WERI-Rb-1 (cell line): ENCODE measurements around the gene ZBTB21.
"Not testable (repeated sequence)": the region's sequence is repeated elsewhere in the genome, so short reads cannot be mapped to it uniquely, and the experiment has no call there.

Experiments
- DNase-seq: peaks from one replicate; pipeline ENCODE4 v3.0.0-alpha.2; 2020
- H3K27ac ChIP-seq: fragments of 250-450 bp; sonication (Bioruptor Pico); 2 replicates; pipeline ENCODE4 v1.5.1; 2020; ENCODE audit warnings: mild to moderate bottlenecking, moderate library complexity
- H3K27me3 ChIP-seq: fragments of 250-450 bp; sonication (Bioruptor Pico); 2 replicates; pipeline ENCODE4 v1.5.1; 2021; ENCODE audit warnings: mild to moderate bottlenecking, low read depth, moderate library complexity; ENCODE audit not compliant: insufficient read depth, severe bottlenecking
- H3K36me3 ChIP-seq: fragments of 250-450 bp; sonication (Bioruptor Pico); 2 replicates; pipeline ENCODE4 v1.5.1; 2020; ENCODE audit warnings: mild to moderate bottlenecking, moderate library complexity
- H3K4me3 ChIP-seq: 2 replicates; pipeline ENCODE4 v1.5.1; 2011; ENCODE audit warnings: low read depth, mild to moderate bottlenecking, control low read depth, low read length
- H3K9me3 ChIP-seq: fragments of 250-450 bp; sonication (Bioruptor Pico); 2 replicates; pipeline ENCODE4 v1.5.1; 2021; ENCODE audit warnings: mild to moderate bottlenecking, moderate library complexity; ENCODE audit not compliant: severe bottlenecking
- TF ChIP-seq, protein P1 (sequence below): IDR thresholded peaks from 2 replicates; pipeline ENCODE4 v1.5.1; 2011; ENCODE audit warnings: low read depth, mild to moderate bottlenecking, control low read depth, inconsistent platforms, low read length

ZBTB21 gene

GRCh38 chr21:41960386-41960785 lies 49.8 kb downstream of the ZBTB21 start:
- no peak overlapping the region for H3K27ac ChIP-seq
- no peaks in the 10 kb centered on the region for H3K9me3 ChIP-seq
- H3K27me3 ChIP-seq = no peaks in the 10 kb centered on the region
- TF ChIP-seq, protein P1, sequence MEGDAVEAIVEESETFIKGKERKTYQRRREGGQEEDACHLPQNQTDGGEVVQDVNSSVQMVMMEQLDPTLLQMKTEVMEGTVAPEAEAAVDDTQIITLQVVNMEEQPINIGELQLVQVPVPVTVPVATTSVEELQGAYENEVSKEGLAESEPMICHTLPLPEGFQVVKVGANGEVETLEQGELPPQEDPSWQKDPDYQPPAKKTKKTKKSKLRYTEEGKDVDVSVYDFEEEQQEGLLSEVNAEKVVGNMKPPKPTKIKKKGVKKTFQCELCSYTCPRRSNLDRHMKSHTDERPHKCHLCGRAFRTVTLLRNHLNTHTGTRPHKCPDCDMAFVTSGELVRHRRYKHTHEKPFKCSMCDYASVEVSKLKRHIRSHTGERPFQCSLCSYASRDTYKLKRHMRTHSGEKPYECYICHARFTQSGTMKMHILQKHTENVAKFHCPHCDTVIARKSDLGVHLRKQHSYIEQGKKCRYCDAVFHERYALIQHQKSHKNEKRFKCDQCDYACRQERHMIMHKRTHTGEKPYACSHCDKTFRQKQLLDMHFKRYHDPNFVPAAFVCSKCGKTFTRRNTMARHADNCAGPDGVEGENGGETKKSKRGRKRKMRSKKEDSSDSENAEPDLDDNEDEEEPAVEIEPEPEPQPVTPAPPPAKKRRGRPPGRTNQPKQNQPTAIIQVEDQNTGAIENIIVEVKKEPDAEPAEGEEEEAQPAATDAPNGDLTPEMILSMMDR = no peak
- DNase-seq = no peak
- no peaks in the 10 kb centered on the region for H3K36me3 ChIP-seq
- H3K4me3 ChIP-seq = no peak overlapping the region

GRCh38 chr21:41959697-41960096 lies 50.5 kb downstream of the ZBTB21 start:
- H3K9me3 ChIP-seq, H3K27me3 ChIP-seq, H3K27ac ChIP-seq: not testable (repeated sequence)

GRCh38 chr21:41958886-41959563 lies 51.1 kb downstream of the ZBTB21 start:
- no peaks in the 10 kb centered on the region for H3K27me3 ChIP-seq
- no peak overlapping the region for H3K4me3 ChIP-seq
- DNase-seq = no peak
- TF ChIP-seq, protein P1 = no peak
- no peaks in the 10 kb centered on the region for H3K36me3 ChIP-seq
- no peak overlapping the region for H3K27ac ChIP-seq
- no peaks in the 10 kb centered on the region for H3K9me3 ChIP-seq

More at GRCh38 chr21:41959697-41960096, 50.5 kb downstream of the ZBTB21 start:
- H3K4me3 ChIP-seq, DNase-seq, H3K36me3 ChIP-seq: not testable (repeated sequence)

- Histone ChIP-seq H3K27me3 (no peaks in the 10 kb centered on the region), H3K36me3 (no peaks in the 10 kb centered on the region), H3K9me3 (no peaks in the 10 kb centered on the region), H3K27ac (no peak overlapping the region), H3K4me3 (no peak overlapping the region)
- DNase-seq = peak; percentile 30
- TF ChIP-seq, protein P1 = 0 out of 2 replicates have a peak, but pooled peaks have one; percentile 8
These were observed 52.0 kb downstream of the ZBTB21 start for GRCh38 chr21:41957991-41958766.

GRCh38 chr21:41956926-41957729 lies 53.0 kb downstream of the ZBTB21 start:
- H3K36me3 ChIP-seq = peaks cover 5% of the 10 kb centered on the region
- TF ChIP-seq, protein P1 = no peak
- no peak overlapping the region; the same call in 1 of the 2 replicates for H3K27ac ChIP-seq
- no peaks in the 10 kb centered on the region for H3K9me3 ChIP-seq
- no peaks in the 10 kb centered on the region for H3K27me3 ChIP-seq
- DNase-seq = peak; percentile 61
- no peak overlapping the region for H3K4me3 ChIP-seq

DNA sequence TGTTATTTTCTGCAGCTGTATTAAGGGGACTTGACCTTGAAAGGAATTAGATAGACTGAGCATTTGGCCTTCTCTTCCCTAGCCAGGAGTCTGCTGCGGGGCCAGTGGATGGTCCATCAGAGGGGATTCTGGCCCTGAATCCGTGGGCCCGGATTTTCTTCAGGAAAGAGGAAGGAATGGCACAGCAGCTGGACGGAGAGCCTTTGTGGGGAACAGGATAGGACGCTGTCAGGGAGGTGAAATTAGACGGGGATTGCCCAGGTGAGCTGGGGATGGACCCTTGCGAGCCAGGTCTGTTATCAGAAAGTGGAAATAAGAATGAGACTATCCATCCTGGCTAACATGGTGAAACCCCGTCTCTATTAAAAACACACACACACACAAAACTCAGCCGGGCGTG lies 54.6 kb downstream of the ZBTB21 start:
- DNase-seq = peak; percentile 17
- Histone ChIP-seq H3K9me3 (no peaks in the 10 kb centered on the region), H3K27ac (0 out of 2 replicates have a peak overlapping the region, but pooled peaks have one; percentile 4), H3K36me3 (peaks cover 11% of the 10 kb centered on the region), H3K4me3 (no peak overlapping the region), H3K27me3 (no peaks in the 10 kb centered on the region)
- TF ChIP-seq, protein P1 = no peak
